Osteocyte (in vitro differentiated cells): ENCODE data around the gene CERS3. TPM values are rescaled to one million over a fixed set of nuclear protein-coding genes. Genes with fewer than 3 reads are reported as not detected.

Experiments
- DNase-seq: peaks from one replicate; pipeline ENCODE4 v3.0.0; 2021; ENCODE audit warnings: mixed read lengths; ENCODE audit not compliant: unreplicated experiment; ENCODE audit errors: extremely low spot score
- H3K27ac Mint-ChIP-seq: one replicate; pipeline ENCODE4 v1.8.0; 2021; ENCODE audit warnings: mild to moderate bottlenecking, mixed read lengths; ENCODE audit not compliant: unreplicated experiment
- H3K27me3 Mint-ChIP-seq: one replicate; pipeline ENCODE4 v1.8.0; 2021; ENCODE audit warnings: mixed read lengths; ENCODE audit not compliant: unreplicated experiment
- H3K36me3 Mint-ChIP-seq: one replicate; pipeline ENCODE4 v1.8.0; 2021; ENCODE audit warnings: mixed read lengths; ENCODE audit not compliant: unreplicated experiment
- H3K4me1 Mint-ChIP-seq: one replicate; pipeline ENCODE4 v1.8.0; 2021; ENCODE audit warnings: mixed read lengths; ENCODE audit not compliant: unreplicated experiment
- H3K4me3 Mint-ChIP-seq: one replicate; pipeline ENCODE4 v1.8.0; 2021; ENCODE audit warnings: mild to moderate bottlenecking, moderate library complexity, mixed read lengths; ENCODE audit not compliant: unreplicated experiment
- H3K9me3 Mint-ChIP-seq: one replicate; pipeline ENCODE4 v1.8.0; 2021; ENCODE audit warnings: mixed read lengths; ENCODE audit not compliant: unreplicated experiment
- CTCF ChIP-seq: fragments of 200-600 bp; sonication (generic); IDR thresholded peaks from 2 replicates; pipeline ENCODE4 v1.5.0; 2021; ENCODE audit warnings: antibody characterized with exemption, mild to moderate bottlenecking, moderate library complexity
- total RNA-seq: library from RNA; stranded (reverse); gene quantifications from 2 replicates; pipeline ENCODE4 v1.2.1, GENCODE V29; 2021

CERS3 gene
- total RNA-seq, 1 donor from 2014 or later = not detected

GRCh38 chr15:100570275-100570674 is 41.5 kb upstream of the CERS3 start:
- H3K4me3 Mint-ChIP-seq = no peak overlapping the region
- no peak for DNase-seq
- H3K27ac Mint-ChIP-seq = no peak overlapping the region
- H3K36me3 Mint-ChIP-seq = peaks cover 13% of the 10 kb centered on the region
- H3K4me1 Mint-ChIP-seq = no peaks in the 10 kb centered on the region
- H3K27me3 Mint-ChIP-seq = no peaks in the 10 kb centered on the region
- no peaks in the 10 kb centered on the region for H3K9me3 Mint-ChIP-seq
- TF ChIP-seq CTCF = no peak

- Mint-ChIP-seq H3K9me3 (no peaks in the 10 kb centered on the region), H3K4me1 (no peaks in the 10 kb centered on the region), H3K36me3 (peaks cover 13% of the 10 kb centered on the region), H3K4me3 (no peak overlapping the region), H3K27me3 (no peaks in the 10 kb centered on the region), H3K27ac (no peak overlapping the region)
- TF ChIP-seq CTCF = no peak
- DNase-seq = no peak
These were observed 40.6 kb upstream of the CERS3 start for GRCh38 chr15:100569391-100569790.

- TF ChIP-seq CTCF = no peak
- Mint-ChIP-seq H3K36me3 (peaks cover 11% of the 10 kb centered on the region), H3K27ac (no peak overlapping the region), H3K27me3 (no peaks in the 10 kb centered on the region), H3K4me1 (no peaks in the 10 kb centered on the region), H3K9me3 (no peaks in the 10 kb centered on the region), H3K4me3 (no peak overlapping the region)
- DNase-seq = no peak
These were observed 38.3 kb upstream of the CERS3 start for GRCh38 chr15:100566850-100567628.

GRCh38 chr15:100565591-100565990 is 36.8 kb upstream of the CERS3 start:
- H3K27me3 Mint-ChIP-seq = no peaks in the 10 kb centered on the region
- H3K36me3 Mint-ChIP-seq = peaks cover 6% of the 10 kb centered on the region
- H3K4me1 Mint-ChIP-seq = no peaks in the 10 kb centered on the region
- DNase-seq = no peak
- no peak for TF ChIP-seq CTCF
- H3K27ac Mint-ChIP-seq = no peak overlapping the region
- H3K9me3 Mint-ChIP-seq = no peaks in the 10 kb centered on the region
- H3K4me3 Mint-ChIP-seq = no peak overlapping the region

- H3K4me3 Mint-ChIP-seq = no peak overlapping the region
- H3K36me3 Mint-ChIP-seq = peaks cover 2% of the 10 kb centered on the region
- no peaks in the 10 kb centered on the region for H3K4me1 Mint-ChIP-seq
- no peaks in the 10 kb centered on the region for H3K9me3 Mint-ChIP-seq
- H3K27ac Mint-ChIP-seq = no peak overlapping the region
- no peaks in the 10 kb centered on the region for H3K27me3 Mint-ChIP-seq
- DNase-seq = no peak
- TF ChIP-seq CTCF = no peak
These were observed 31.6 kb upstream of the CERS3 start for GRCh38 chr15:100560323-100560722.
